HL-60/S4 treated with retinoic acid at 250 ng/mL for 4 days and 3 days (cell line): Measurements from ENCODE around the gene TCF7L2.

Source experiments
- in situ Hi-C: fragments of 300-500 bp; cut with MboI; formaldehyde crosslinking; loops from 2 replicates; pipeline ENCODE4 v1.7.0; 2022; ENCODE audit warnings: low sequenced_read_pairs

The TCF7L2 gene

DNA sequence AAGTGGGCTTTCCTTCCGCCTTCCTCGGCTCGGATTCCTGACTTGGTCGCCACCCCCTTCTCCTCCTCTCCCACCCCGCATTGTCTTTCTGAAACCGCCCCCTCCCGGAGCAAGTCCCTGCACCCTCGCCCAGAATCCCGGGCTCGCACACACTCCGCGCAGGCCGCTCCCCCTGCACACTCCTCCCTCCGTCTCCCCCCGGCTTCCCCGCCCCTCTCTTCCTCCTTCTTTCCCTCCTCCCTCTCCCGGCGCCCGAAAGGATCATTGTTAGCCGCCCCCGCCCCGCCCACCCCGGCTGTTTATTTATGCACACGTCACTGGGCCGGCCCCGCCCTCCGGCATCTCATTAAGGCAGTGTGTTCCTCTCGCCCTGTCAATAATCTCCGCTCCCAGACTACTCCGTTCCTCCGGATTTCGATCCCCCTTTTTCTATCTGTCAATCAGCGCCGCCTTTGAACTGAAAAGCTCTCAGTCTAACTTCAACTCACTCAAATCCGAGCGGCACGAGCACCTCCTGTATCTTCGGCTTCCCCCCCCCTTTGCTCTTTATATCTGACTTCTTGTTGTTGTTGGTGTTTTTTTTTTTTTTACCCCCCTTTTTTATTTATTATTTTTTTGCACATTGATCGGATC is at the start of gene TCF7L2:
TCF7L2 (plus strand) TSS at position 373 of the 633 bp plus-strand sequence. CDS start 510 bp downstream, outside the sequence.
- in situ Hi-C loops = no loop called here

DNA sequence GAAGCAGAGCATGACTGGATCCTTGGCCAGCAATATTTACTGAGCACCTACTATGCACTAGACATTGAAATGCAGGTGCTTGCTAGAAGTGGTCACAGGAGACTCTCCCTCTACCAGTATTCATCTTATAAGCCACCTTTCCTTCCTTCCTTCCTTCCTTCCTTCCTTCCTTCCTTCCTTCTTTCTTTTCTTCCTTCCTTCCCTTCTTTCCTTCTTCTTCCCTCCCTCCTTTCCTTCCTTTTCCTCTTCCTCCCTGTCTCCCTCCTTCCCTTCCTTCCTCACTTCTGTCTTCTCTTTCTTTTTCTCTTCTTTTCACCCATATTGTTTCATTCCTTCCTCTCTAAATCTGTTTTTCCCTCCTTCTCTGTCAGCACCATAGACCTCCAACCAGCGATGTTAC is 47.3 kb upstream of the TCF7L2 start:
- in situ Hi-C loops = no loop called here

DNA sequence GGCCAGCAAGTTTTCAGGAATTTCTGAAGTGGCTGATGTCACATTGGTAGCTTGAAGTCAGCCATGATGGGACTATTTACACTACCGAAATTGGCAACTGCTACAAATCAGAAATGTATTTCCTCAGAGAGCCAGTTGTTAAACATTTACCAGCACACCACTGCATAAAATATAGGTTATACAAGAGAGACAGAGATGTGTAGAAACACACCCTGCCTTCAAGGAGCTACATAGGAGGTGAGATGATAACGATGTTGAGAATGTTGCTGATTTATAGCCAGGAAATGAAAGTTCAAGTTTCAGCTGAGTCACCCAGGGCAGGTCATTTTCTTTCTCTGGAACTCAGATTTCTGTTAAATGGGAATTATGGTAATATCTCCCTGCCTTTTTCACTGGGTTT is 46.0 kb upstream of the TCF7L2 start:
- in situ Hi-C loops = no loop called here

DNA sequence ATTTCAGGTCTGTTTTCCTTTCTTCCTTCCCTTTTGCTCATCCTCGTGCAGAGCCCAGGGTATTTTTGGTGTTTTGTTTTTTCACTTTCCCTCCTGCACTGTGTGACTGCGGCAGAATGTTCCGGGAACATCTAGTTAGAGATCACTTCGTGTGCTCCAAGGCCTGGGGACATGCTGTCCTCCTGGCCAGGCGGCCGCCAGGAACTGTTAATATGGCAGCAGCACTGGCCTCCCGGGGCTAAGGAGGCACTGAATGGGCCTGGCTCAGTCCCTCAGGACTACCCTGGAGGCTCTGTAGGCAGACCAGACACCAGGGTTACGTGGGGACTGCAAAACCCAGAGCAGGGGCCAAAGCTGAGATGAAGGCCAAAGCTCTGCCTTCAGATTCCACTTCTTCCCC is 43.1 kb upstream of the TCF7L2 start:
- in situ Hi-C loops = no loop called here

DNA sequence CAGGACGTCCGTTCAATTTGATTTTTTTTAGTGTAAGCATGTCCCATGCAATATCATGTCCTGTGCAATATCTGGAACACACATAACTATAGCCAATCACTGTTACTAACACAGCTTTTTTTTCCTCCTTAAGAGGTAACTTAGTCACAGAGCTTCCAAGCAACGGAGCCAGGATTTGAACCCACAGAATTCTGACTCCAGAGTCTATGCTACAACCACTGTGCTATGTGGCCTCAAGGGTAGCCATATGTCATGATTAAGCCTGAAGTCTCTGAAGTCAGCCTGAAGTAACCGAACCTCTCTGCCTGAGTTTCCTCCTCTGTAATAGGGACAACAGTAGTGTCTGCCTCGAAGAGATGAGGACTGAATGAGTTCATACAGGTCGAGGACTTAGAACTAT is 42.2 kb upstream of the TCF7L2 start:
- in situ Hi-C loops = no loop called here

DNA sequence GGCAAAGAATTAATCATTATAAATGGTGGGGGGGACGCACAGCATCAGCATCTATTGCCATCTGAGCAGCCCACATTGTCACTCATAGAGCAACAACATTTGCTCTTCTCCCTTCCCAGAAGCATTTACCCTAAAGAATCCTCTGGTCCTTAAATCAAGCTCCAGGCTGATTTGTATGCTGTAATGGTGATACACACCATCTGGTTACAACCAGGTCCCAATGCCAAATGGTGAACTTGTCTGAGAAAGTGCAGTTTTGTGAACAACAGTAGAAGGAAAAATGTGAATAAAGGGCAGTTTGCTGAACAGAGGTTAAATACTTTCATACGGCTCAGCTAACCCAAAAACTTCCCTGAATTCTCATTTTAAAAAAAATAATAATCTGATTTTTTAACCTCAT is 38.8 kb upstream of the TCF7L2 start:
- in situ Hi-C loops = no loop called here

DNA sequence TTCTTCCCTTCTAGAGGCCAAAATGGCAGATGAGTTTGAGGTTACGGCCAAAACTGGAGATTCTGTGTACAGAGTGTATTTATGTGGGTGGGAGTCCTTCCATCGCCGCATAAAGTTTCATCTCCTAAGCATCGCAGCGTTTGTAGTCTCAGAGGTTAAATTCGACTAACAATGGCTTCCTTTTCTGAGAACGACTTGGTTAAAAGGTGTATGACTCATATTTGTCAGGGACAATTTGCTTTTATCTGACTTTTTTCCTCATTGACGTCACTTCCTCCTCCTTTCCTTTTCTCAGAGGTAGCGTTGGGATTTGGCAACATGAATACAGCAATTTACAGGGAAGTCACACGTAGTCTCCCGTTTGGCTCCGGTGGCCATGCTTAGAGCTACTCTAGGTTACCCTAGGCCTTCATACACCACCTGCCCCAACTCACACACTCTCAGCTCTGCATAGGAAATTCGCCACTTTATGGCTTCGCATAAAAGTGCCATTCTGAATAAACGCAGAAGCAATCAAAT is 37.6 kb upstream of the TCF7L2 start:
- in situ Hi-C loops = no loop called here

DNA sequence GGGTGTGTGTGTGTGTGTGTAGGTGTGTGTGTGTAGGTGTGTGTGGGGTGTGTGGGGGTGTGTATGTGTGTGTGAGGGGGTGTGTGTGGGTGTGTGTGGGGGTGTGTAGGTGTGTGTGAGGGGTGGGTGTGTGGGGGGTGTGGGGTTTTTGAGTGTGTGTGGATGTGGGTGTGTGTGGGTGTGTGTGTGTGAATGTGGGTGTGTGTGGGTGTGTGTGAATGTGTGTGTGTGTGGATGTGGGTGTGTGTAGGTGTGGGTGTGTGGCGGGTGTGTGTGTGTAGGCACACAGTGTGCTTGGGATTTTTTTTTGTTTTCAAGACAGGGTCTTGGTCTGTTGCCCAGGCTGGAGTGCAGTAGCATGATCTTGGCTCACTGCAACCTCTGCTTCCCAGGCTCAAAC is 36.8 kb upstream of the TCF7L2 start:
- in situ Hi-C loops = no loop called here

DNA sequence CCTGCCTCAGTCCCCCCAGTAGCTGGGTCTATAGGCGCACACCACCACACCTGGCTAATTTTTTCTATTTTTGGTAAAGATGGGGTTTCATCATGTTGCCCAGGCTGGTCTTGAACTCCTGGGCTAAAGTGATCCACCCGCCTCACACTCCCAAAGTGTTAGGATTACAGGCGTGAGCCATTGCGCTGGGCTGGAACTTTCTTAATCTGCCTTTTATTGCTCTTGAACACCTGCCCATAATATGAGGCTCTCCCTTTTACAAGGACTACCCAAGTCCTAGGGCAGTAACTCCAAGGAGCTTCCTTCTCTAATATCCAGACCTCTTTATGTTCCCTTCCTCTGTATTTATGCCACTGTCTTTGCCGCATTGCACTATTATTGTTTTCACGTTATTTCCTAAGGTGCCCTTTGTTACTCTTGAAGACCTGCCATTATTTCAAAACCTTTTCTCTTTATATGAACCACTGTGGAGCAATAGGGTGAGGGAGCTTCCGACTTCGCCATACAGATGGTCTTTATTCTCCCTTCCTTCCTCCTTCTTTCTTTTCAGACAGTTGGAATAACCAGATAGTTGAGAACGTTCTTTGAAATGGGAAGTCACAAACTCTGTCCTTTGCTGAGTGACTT is 36.3 kb upstream of the TCF7L2 start:
- in situ Hi-C loops = no loop called here

DNA sequence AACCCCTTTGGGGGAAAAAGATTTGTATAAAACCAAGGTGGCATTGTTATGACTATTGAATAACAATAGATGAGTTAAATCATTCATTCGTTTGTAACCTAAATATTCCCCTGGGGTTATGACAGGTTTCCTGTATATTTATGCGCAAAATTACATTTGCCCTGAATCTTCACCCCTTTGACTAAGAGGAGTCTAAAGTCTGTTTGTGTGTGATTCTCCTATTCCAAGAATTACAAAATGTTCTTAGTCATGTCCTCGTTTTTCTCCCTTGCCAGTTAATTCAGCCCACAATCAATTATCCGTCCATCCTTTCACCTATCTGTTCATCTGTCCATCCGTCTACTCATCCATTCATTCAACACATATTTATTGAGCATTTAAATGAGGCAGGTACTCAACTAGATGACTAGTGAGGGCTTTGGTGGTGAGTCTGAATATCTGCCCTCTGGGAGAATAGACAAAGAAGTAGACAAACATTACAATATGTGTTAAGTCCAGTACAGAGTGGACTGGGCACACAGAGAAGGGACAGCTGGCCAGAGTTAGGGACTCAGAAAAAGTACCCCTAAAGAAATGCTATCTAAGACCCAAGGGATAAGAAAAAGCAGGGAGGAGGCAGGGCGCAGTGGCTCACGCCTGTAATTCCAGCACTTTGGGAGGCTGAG is 35.6 kb upstream of the TCF7L2 start:
- in situ Hi-C loops = no loop called here

DNA sequence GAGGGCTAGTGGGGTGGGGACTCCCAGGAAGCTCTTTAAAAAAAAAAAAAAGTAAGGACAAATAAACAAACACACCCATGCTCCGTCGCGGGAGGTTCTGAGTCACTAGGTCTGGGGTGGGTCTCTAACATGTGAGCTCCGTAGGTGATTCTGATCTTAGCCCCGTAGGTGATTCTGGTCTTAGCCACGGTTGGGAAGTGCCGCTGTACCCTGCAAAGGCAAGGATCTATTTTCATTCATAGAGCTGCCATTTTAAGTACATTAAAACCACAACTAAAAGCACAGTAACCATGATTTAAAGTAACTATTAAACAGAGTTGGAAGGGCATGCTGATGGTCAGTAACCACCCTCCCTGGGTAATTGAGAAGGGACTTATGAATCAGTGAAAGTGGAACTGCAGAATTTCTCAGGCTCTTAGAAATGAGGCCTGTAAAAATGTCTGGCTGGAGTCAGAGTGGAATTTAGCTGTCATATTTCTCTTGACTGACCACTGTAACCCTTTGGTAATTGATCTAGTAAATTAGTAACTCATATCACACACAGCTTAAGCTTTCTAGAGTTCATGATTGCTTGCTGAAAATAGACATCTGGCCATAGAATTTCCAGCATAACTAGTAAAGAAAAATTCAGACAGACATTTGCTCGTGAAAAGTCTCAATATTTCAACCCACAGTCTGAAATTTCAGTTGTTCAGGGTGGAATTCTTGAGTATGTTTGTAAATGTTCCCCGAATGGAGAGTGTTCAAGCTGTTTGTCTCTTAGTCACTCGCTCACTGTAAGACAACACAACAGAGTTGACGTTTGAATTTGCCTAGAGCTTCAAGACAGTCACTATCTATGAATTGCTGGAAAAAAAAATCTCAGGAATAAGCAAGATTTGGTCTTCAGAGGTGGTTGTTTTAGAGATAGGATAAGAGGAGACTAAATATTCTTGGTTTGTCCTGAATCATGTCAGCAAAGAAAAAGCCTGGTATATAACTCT is 34.2 kb upstream of the TCF7L2 start:
- in situ Hi-C loops = no loop called here

DNA sequence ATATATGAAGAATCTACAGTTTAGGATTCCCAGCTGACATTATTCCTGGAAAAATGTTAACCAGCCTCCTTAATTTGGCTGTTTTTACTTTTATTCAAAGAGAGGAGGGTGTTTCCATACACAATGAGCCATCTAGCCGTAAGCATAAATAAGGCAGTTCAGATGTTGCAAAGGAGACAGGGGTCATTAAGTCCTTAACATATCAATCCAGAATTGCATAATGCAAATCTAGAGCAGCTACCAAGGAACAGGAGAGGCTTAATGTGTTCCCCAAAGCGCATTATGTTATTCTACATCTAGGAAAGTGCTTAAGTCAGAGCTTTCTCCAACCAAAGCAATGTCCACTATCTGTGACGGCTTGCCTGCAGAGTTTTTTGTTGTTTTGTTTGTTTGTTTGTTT is 32.4 kb upstream of the TCF7L2 start:
- in situ Hi-C loops = no loop called here

DNA sequence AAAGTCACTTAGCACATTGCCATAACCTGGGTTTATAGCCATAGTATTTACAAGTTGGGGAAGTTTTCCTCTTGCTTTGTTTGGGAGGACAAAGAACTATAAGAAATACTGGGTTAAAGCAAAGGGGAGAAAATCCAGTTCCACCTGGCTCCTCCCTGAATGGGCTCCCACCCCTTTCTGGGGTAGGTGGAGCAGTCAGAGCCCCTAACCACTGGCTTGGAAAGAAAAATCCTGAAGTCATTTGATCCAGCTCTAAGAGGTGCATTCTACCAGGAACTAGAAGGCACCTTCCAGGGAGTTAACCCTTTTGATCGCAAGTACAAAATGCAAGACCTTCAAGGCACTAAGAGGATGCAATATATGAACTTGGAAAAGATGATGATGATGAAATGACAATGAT is 31.3 kb upstream of the TCF7L2 start:
- in situ Hi-C loops = no loop called here

DNA sequence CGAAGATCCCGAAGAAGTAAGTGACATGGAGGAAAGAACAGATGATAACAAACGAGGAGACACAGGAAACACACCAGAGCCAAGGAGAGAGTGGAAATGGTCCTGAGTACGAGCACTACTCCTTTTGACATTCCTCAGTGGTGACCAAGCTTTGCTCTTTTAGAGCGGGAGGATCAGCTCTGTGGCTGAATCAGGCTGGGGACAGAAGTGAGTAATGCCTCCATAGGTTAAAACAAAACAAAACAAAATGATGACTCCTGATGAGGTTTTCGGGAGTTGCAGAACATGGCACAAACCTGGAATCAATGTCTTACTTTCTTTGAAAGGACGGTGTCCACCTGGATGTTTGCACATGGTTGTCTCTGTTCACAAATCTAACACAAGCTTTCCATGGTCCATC is 30.3 kb upstream of the TCF7L2 start:
- in situ Hi-C loops = no loop called here

DNA sequence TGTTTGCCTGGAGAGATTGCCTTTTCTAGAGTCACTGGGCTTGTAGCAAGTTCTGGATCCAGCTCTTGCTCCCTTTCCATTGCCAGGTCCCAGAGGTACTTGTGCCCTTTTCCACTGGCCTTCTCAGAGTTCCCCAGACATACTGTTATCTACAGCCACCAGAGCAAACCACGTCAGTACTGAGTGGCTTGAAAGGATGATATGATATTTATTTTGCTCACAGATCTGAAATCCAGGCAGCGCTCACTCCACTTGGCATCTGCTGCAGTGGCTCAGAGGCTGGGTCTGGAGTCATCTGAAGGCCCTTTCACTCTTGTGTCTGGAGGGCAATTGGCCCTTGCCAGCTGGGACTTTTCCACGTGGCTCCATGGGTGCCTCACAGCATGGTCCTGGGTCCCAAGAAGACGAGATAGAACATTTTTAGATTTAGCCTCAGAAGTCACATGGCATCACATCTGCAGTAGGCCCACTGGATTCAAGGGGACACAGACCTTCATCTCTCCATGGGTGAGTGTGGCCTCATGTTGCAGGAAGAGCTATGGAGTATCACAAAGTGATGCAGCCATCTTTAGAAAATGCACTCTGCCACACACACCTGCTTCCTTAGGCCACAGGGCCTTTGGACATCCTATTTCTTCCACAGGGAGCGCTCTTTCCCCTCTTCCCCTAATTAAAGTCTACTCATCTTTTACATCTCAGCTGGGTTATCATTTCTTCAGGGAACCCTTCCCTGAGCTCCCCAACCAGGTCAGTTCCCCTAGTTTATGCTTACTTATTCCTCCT is 22.9 kb upstream of the TCF7L2 start:
- in situ Hi-C loops = no loop called here

DNA sequence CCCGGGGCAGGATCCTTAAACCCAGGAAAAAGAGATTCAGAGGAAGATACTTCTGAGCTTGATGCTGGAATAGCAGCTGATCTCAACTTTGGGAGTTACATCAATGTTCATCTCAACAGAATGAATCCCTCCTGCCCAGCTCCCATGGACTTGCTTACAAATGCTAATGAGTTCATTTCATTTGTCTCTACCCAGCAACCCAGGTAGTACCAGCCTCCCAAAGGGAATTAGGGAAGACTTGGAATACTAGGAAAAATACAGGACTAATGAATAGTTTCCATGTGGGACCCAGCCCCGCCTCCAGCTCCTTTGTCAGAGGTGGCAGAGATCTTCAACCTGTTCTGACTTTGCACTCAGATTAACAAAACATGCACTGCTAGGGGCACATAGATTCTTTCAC is 22.1 kb upstream of the TCF7L2 start:
- in situ Hi-C loops = no loop called here

DNA sequence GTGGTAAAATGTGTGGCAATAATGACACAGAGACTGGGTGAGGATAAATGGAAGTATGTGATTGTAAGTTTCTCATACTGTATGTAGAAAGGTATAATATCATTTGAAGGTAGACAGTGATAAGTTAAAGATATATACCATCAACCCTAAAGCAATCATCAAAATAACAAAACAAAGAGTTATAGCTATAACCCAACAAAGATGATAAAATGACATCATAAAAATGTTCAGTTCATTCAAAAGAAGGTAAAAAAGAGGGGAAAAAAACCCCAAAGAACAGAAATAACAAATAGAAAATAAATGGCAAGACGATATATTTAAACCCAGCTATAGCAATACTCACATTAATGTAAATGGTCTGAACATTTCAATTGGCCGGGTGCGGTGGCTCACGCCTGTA is 17.4 kb upstream of the TCF7L2 start:
- in situ Hi-C loops = no loop called here

DNA sequence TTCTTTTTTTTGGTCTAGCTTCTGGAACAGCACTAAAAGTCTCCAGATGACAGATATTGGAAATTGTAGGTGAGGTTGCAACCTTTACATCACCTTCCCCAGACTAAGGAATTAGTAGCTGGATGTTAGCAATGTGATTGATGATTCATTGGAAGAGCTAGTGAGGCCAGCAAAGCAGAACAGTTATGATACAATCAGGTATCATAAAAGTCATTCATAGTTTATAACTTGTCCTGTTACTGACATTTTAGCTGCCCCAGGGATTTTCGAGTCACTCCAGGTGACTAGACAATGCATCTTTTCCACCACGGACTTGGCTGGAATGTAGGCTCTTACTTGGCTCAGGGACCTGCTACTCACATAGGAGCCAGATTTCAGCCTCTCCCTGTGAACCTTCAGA is 15.9 kb upstream of the TCF7L2 start:
- in situ Hi-C loops = no loop called here

DNA sequence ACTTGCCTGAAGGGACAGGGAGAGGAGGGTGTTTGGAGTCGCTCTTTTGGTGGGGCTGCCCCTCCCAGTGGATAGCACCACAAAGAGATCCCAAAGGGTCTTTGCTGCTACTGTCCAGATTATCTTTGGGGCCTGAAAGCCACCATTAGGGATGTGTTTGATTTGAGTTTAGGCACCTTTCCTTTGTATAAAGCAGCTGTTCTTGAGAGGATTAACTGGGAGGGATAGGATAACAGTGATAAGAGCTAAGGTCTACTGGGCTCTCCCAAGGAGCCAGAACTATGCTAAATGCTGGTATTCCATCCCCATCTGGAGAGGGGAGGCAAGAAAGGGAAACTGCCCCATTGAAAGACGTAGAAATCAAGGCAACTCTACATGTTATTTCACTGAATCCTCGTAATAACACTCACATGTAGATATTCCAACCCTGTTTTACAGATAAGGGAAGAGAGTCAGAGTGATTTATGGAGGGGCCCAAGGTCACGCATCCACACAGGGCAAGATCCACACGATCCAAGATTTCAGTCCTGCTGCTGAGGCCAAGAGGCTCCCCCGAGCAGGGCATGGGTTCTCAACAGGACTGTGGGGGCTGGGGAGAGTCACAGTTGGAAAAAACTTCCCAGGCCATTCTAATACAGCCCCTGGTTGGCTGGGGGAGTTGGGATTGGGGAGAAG is 11.1 kb upstream of the TCF7L2 start:
- in situ Hi-C loops = no loop called here

DNA sequence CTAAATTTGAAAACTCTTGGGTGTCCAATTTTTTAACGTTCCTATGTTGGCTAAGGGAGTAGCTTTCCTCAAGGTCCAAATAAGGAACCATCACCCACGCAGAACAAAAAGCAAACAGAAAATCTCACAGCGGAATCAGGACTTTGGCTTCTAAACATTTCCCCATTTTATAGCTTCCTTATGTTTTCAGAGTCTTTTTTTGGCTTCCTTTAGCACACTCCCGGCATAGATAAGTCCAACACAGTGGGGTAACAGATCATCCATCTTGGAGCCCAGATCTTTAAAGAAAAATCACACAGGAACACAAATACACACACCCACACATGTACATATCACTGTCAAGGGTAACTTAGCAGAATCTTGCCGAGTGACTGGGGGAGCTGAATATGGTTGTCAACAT is 4.2 kb upstream of the TCF7L2 start:
- in situ Hi-C loops = no loop called here
